ENCODE data around the gene GSDME.

GSDME gene

DNA sequence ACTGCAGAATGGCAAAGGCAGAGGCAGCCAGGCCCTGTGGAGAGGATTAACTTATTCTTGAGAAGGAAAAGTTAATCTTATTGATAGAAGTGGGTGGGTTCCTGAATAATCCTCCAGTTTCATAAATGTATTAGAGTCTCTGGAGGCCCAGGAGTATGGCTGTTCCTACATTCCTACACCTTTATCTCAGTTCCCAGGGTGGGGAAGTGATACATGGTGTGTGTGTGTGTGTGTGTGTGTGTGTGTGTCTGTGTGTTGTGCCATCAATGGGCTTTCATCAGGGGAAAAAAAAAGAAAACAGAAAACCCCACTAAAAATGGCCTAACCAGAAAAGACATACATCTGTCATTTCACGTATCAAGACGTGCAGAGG is 22.0 kb upstream of the GSDME start:
- ATAC-seq = no peak
- TF ChIP-seq BACH2 (CRISPR knock-in tag; IDR thresholded peaks at IDR 0.05; ENCODE audit: borderline replicate concordance) (no peak), SNAI2 (CRISPR knock-in tag; IDR thresholded peaks at IDR 0.05) (no peak), POU6F1 (CRISPR knock-in tag; IDR thresholded peaks at IDR 0.05; ENCODE audit: borderline replicate concordance, low read depth) (no peak), RARB (CRISPR knock-in tag; IDR thresholded peaks at IDR 0.05) (no peak), ZFP3 (CRISPR knock-in tag; IDR thresholded peaks at IDR 0.05) (no peak), CSDC2 (CRISPR knock-in tag; IDR thresholded peaks at IDR 0.05) (no peak), TOX (CRISPR knock-in tag; IDR thresholded peaks at IDR 0.05; ENCODE audit: borderline replicate concordance) (no peak), ZFP30 (CRISPR knock-in tag; IDR thresholded peaks at IDR 0.05) (no peak), GLIS3 (CRISPR knock-in tag; IDR thresholded peaks at IDR 0.05) (no peak), TCF4 (CRISPR knock-in tag; IDR thresholded peaks at IDR 0.05; ENCODE audit: borderline replicate concordance) (no peak), ISL1 (CRISPR knock-in tag; IDR thresholded peaks at IDR 0.05) (no peak), ZNF565 (CRISPR knock-in tag; conservative IDR thresholded peaks at IDR 0.05; ENCODE audit: low read depth) (no peak), ESRRG (CRISPR knock-in tag; IDR thresholded peaks at IDR 0.05) (no peak), ZNF70 (CRISPR knock-in tag; IDR thresholded peaks at IDR 0.05) (no peak), OSR1 (CRISPR knock-in tag; IDR thresholded peaks at IDR 0.05) (no peak), ZNF8 (CRISPR knock-in tag; IDR thresholded peaks at IDR 0.05) (no peak)
- TF ChIP-seq, protein P1, sequence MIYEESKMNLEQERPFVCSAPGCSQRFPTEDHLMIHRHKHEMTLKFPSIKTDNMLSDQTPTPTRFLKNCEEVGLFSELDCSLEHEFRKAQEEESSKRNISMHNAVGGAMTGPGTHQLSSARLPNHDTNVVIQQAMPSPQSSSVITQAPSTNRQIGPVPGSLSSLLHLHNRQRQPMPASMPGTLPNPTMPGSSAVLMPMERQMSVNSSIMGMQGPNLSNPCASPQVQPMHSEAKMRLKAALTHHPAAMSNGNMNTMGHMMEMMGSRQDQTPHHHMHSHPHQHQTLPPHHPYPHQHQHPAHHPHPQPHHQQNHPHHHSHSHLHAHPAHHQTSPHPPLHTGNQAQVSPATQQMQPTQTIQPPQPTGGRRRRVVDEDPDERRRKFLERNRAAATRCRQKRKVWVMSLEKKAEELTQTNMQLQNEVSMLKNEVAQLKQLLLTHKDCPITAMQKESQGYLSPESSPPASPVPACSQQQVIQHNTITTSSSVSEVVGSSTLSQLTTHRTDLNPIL (CRISPR knock-in tag; IDR thresholded peaks at IDR 0.05; ENCODE audit: low read depth) = no peak

DNA sequence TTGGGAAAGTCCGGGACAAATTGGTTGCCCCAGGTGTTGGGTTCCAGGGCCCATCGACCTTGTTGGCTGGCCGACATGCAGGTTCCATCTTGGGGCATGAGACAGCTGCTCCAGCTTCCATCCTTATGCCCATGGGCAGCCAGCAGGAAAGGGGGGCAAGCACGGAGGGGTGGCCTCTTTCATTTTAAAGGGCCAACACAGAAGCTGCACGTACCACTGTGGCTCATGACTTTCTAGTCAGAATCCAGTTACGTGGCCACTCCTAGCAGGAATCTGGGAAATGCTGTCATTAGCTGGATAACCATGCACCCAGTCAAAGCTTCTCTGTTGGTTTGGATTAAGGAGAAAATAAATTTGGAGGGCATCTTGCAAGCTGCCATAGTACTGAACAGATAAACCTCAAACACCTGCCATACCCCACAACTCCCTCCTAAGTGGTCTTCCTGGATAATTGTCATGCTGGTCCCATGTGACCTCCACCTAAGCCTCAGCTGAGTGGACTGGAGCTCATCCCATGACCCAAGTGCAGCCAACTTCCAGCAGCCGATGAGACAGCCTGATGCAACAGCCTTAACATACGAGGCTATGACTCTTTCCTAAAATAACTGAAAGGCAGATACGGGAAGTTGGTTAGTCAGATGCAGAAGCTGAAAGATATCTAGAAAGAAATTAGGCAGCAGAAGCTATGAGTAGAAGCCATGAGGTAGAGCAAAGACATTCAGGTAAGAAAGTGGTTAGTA is 21.4 kb upstream of the GSDME start:
- ATAC-seq = no peak; the same call in 2 of the 3 replicates
- TF ChIP-seq, protein P1 (CRISPR knock-in tag; IDR thresholded peaks at IDR 0.05; ENCODE audit: low read depth) = no peak
- TF ChIP-seq CSDC2 (CRISPR knock-in tag; IDR thresholded peaks at IDR 0.05) (no peak), SNAI2 (CRISPR knock-in tag; IDR thresholded peaks at IDR 0.05) (no peak), ZFP3 (CRISPR knock-in tag; IDR thresholded peaks at IDR 0.05) (no peak), RARB (CRISPR knock-in tag; IDR thresholded peaks at IDR 0.05) (no peak), ZNF565 (CRISPR knock-in tag; conservative IDR thresholded peaks at IDR 0.05; ENCODE audit: low read depth) (no peak), ZNF8 (CRISPR knock-in tag; IDR thresholded peaks at IDR 0.05) (no peak)

GRCh38 chr7:24777806-24778205 is 20.5 kb upstream of the GSDME start:
- TF ChIP-seq POU6F1 (CRISPR knock-in tag; IDR thresholded peaks at IDR 0.05; ENCODE audit: borderline replicate concordance, low read depth) = no peak
- TF ChIP-seq ZC3H10 (CRISPR knock-in tag; IDR thresholded peaks at IDR 0.05) = no peak
- no peak for TF ChIP-seq TSHZ2 (CRISPR knock-in tag; IDR thresholded peaks at IDR 0.05)
- no peak for TF ChIP-seq ZNF565 (CRISPR knock-in tag; conservative IDR thresholded peaks at IDR 0.05; ENCODE audit: low read depth)
- TF ChIP-seq ESRRG (CRISPR knock-in tag; IDR thresholded peaks at IDR 0.05) = no peak
- no peak for TF ChIP-seq PPARA (CRISPR knock-in tag; IDR thresholded peaks at IDR 0.05; ENCODE audit: borderline replicate concordance)
- no peak for TF ChIP-seq CSRNP3 (CRISPR knock-in tag; IDR thresholded peaks at IDR 0.05)
- no peak for TF ChIP-seq TCF4 (CRISPR knock-in tag; IDR thresholded peaks at IDR 0.05; ENCODE audit: borderline replicate concordance)
- ATAC-seq = no peak

Measured in SK-N-SH treated with all-trans-retinoic acid at 6 μM for 48 hours (cell line).